ENCODE results near the gene ZNF892.
"Not testable (repeated sequence)": the region's sequence is repeated elsewhere in the genome, so short reads cannot be mapped to it uniquely, and the experiment has no call there.

The ZNF892 gene

GRCh38 chr2:95185973-95186372, 21.3 kb upstream of the ZNF892 start:
- no peak for TF ChIP-seq CTCF (IDR thresholded peaks at IDR 0.05; ENCODE audit: extremely low read depth, insufficient read depth, missing control alignments)
- DNase-seq (ENCODE audit: low spot score): no peak
- in situ Hi-C loops (cut with MboI; ENCODE audit: low pct_unique_long_range_greater_than_20kb, low sequenced_read_pairs, unreplicated experiment): no loop called here

GRCh38 chr2:95192956-95193355, 14.4 kb upstream of the ZNF892 start:
- peak; percentile 62 for TF ChIP-seq CTCF (IDR thresholded peaks at IDR 0.05; ENCODE audit: extremely low read depth, insufficient read depth, missing control alignments)
- in situ Hi-C loops (cut with MboI; ENCODE audit: low pct_unique_long_range_greater_than_20kb, low sequenced_read_pairs, unreplicated experiment); DNase-seq (ENCODE audit: low spot score): not testable (repeated sequence)

- in situ Hi-C loops (cut with MboI; ENCODE audit: low pct_unique_long_range_greater_than_20kb, low sequenced_read_pairs, unreplicated experiment): no loop called here
- no peak for DNase-seq (ENCODE audit: low spot score)
Observed at GRCh38 chr2:95203911-95204310, 3.4 kb upstream of the ZNF892 start.

GRCh38 chr2:95204396-95204795, 2.9 kb upstream of the ZNF892 start:
- no peak for TF ChIP-seq CTCF (IDR thresholded peaks at IDR 0.05; ENCODE audit: extremely low read depth, insufficient read depth, missing control alignments)
- no peak for DNase-seq (ENCODE audit: low spot score)
- in situ Hi-C loops (cut with MboI; ENCODE audit: low pct_unique_long_range_greater_than_20kb, low sequenced_read_pairs, unreplicated experiment): no loop called here

More at GRCh38 chr2:95203911-95204310, 3.4 kb upstream of the ZNF892 start:
- no peak for TF ChIP-seq CTCF (IDR thresholded peaks at IDR 0.05; ENCODE audit: extremely low read depth, insufficient read depth, missing control alignments)

- in situ Hi-C loops (cut with MboI; ENCODE audit: low pct_unique_long_range_greater_than_20kb, low sequenced_read_pairs, unreplicated experiment): no loop called here
- no peak for TF ChIP-seq CTCF (IDR thresholded peaks at IDR 0.05; ENCODE audit: extremely low read depth, insufficient read depth, missing control alignments)
- DNase-seq (ENCODE audit: low spot score): no peak
Observed at GRCh38 chr2:95206096-95206495, 1.2 kb upstream of the ZNF892 start.

- no peak for DNase-seq (ENCODE audit: low spot score)
- no peak for TF ChIP-seq CTCF (IDR thresholded peaks at IDR 0.05; ENCODE audit: extremely low read depth, insufficient read depth, missing control alignments)
- in situ Hi-C loops (cut with MboI; ENCODE audit: low pct_unique_long_range_greater_than_20kb, low sequenced_read_pairs, unreplicated experiment): no loop called here
Observed at GRCh38 chr2:95208106-95208505, 785 bp downstream of the ZNF892 start.
